ENCODE measurements around the gene FAM20A. TPM values are rescaled to one million over a fixed set of nuclear protein-coding genes. Genes with fewer than 3 reads are reported as not detected.

Gene FAM20A
- total and polyA plus RNA-seq, 2 donors (not counting 1 experiment from before 2014, with no cell fraction given): not detected

GRCh38 chr17:68646626-68647526 lies 45.7 kb upstream of the FAM20A start:
- Histone ChIP-seq H3K27me3 (replicated peaks in 1 of 4; ENCODE audit: control extremely low read depth in 1 of 4, control insufficient read depth in 3 of 4, insufficient read depth in 4 of 4, low read length in 3 of 4) (peaks cover 0 to 8% (median 1%) of the 10 kb centered on the region in 4 experiments), H3K9me3 (ENCODE audit: control extremely low read depth in 1 of 3, control insufficient read depth in 2 of 3, insufficient read depth in 1 of 3, low read length in 2 of 3) (no peaks in the 10 kb centered on the region), H3K27ac (ENCODE audit: low read length in 2 of 2) (no peak overlapping the region), H3K4me1 (ENCODE audit: control insufficient read depth in 2 of 2, insufficient read depth in 2 of 2, low read length in 2 of 2) (no peaks in the 10 kb centered on the region), H3K4me3 (ENCODE audit: control extremely low read depth in 1 of 5, extremely low read depth in 1 of 5, insufficient read depth in 1 of 5, low read depth in 2 of 5, low read length in 4 of 5) (no peak overlapping the region), H3K9ac (ENCODE audit: low read length) (no peak overlapping the region), H3K4me2 (replicated peaks; ENCODE audit: low read depth, low read length, poor library complexity, severe bottlenecking) (no peak overlapping the region), H3K79me2 (ENCODE audit: control insufficient read depth, insufficient read depth, low read length) (no peaks in the 10 kb centered on the region), H4K20me1 (ENCODE audit: control insufficient read depth, insufficient read depth, low read length, poor library complexity, severe bottlenecking) (no peaks in the 10 kb centered on the region), H2AFZ (ENCODE audit: insufficient read depth, low read depth, low read length, poor library complexity, severe bottlenecking) (no peak overlapping the region), H3K36me3 (replicated peaks in 1 of 2; ENCODE audit: control extremely low read depth in 1 of 2, control insufficient read depth in 1 of 2, extremely low read depth in 1 of 2, insufficient read depth in 2 of 2, low read length in 1 of 2) (no peaks in the 10 kb centered on the region)
- Mint-ChIP-seq H3K27me3 (peaks cover 32% of the 10 kb centered on the region), H3K4me1 (no peaks in the 10 kb centered on the region), H3K27ac (no peak overlapping the region), H3K4me3 (no peak overlapping the region), H3K9me3 (ENCODE audit: insufficient read depth) (peaks cover 3% of the 10 kb centered on the region)
- ChIA-PET POLR2A (no interaction called here), CTCF (no interaction called here)
- ATAC-seq (ENCODE audit: low read depth) (no peak), DNase-seq (no peak)
- 95% methylated on average over 7 of the region's 11 CpGs for WGBS (ENCODE audit: insufficient coverage)
- TF ChIP-seq, protein P1, sequence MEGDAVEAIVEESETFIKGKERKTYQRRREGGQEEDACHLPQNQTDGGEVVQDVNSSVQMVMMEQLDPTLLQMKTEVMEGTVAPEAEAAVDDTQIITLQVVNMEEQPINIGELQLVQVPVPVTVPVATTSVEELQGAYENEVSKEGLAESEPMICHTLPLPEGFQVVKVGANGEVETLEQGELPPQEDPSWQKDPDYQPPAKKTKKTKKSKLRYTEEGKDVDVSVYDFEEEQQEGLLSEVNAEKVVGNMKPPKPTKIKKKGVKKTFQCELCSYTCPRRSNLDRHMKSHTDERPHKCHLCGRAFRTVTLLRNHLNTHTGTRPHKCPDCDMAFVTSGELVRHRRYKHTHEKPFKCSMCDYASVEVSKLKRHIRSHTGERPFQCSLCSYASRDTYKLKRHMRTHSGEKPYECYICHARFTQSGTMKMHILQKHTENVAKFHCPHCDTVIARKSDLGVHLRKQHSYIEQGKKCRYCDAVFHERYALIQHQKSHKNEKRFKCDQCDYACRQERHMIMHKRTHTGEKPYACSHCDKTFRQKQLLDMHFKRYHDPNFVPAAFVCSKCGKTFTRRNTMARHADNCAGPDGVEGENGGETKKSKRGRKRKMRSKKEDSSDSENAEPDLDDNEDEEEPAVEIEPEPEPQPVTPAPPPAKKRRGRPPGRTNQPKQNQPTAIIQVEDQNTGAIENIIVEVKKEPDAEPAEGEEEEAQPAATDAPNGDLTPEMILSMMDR (IDR thresholded peaks at IDR 0.05): no peak
- TF ChIP-seq EZH2 (IDR thresholded peaks at IDR 0.05; ENCODE audit: borderline replicate concordance, insufficient read depth, low read depth, low read length, poor library complexity, severe bottlenecking): no peak
- intact Hi-C loops (cut with micrococcal nuclease): no loop called here

DNA sequence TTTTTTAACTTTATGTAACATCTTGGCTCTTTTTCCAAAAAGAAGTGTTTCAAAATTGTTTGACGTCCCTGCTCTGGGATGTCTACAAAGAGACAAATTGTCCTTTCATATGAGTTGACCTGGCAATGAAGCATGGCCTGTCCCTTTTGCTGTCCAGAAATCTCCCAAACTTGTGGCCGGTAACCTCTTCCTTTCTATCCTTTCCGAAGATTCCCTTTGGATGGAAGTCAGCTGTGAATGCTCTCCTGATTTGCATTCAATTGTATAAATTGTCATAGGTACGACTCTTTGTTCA lies 40.9 kb upstream of the FAM20A start:
- no peaks in the 10 kb centered on the region for H3K36me3 ChIP-seq (replicated peaks in 1 of 2; ENCODE audit: control extremely low read depth in 1 of 2, control insufficient read depth in 1 of 2, extremely low read depth in 1 of 2, insufficient read depth in 2 of 2, low read length in 1 of 2)
- peaks cover 4% of the 10 kb centered on the region for H3K9me3 Mint-ChIP-seq (ENCODE audit: insufficient read depth)
- POLR2A ChIA-PET: no interaction called here

More for the DNA sequence above, 40.9 kb upstream of the FAM20A start:
- Histone ChIP-seq H3K9ac (ENCODE audit: low read length) (no peak overlapping the region), H3K4me3 (ENCODE audit: control extremely low read depth in 1 of 5, extremely low read depth in 1 of 5, insufficient read depth in 1 of 5, low read depth in 2 of 5, low read length in 4 of 5) (no peak overlapping the region), H3K4me1 (ENCODE audit: control insufficient read depth in 2 of 2, insufficient read depth in 2 of 2, low read length in 2 of 2) (no peaks in the 10 kb centered on the region), H3K27ac (ENCODE audit: low read length in 2 of 2) (no peak overlapping the region), H3K27me3 (replicated peaks in 1 of 4; ENCODE audit: control extremely low read depth in 1 of 4, control insufficient read depth in 3 of 4, insufficient read depth in 4 of 4, low read length in 3 of 4) (peaks cover 0 to 11% (median 1%) of the 10 kb centered on the region in 4 experiments), H3K4me2 (replicated peaks; ENCODE audit: low read depth, low read length, poor library complexity, severe bottlenecking) (no peak overlapping the region), H3K79me2 (ENCODE audit: control insufficient read depth, insufficient read depth, low read length) (no peaks in the 10 kb centered on the region), H4K20me1 (ENCODE audit: control insufficient read depth, insufficient read depth, low read length, poor library complexity, severe bottlenecking) (no peaks in the 10 kb centered on the region), H2AFZ (ENCODE audit: insufficient read depth, low read depth, low read length, poor library complexity, severe bottlenecking) (no peak overlapping the region), H3K9me3 (ENCODE audit: control extremely low read depth in 1 of 3, control insufficient read depth in 2 of 3, insufficient read depth in 1 of 3, low read length in 2 of 3) (peaks cover 0 to 5% (median 2%) of the 10 kb centered on the region in 3 donors)
- no peaks in the 10 kb centered on the region for H3K4me1 Mint-ChIP-seq
- intact Hi-C loops (cut with micrococcal nuclease): no loop called here
- H3K27ac Mint-ChIP-seq: no peak overlapping the region
- no peak overlapping the region for H3K4me3 Mint-ChIP-seq
- DNase-seq (no peak), ATAC-seq (ENCODE audit: low read depth) (no peak)
- CTCF ChIA-PET: no interaction called here
- peaks cover 37% of the 10 kb centered on the region for H3K27me3 Mint-ChIP-seq
- TF ChIP-seq EZH2 (IDR thresholded peaks at IDR 0.05; ENCODE audit: borderline replicate concordance, insufficient read depth, low read depth, low read length, poor library complexity, severe bottlenecking): no peak
- TF ChIP-seq, protein P1 (IDR thresholded peaks at IDR 0.05): no peak
- whole genome bisulfite sequencing (ENCODE audit: insufficient coverage): 100% methylated on average over 2 of the region's 4 CpGs

All from B cell (primary cell).